Esophagus squamous epithelium (tissue), 5 donors: ENCODE data around the gene MTHFR. TPM values are rescaled to one million over a fixed set of nuclear protein-coding genes. Genes with fewer than 3 reads are reported as not detected.

Experiments
- DNase-seq: peaks from one replicate; lab custom pipeline; 2025; lab: John Stamatoyannopoulos, UW
- H3K27ac ChIP-seq, 4 donors: fragments of 200-600 bp; sonication (generic); one replicate each; pipeline ENCODE4 v1.5.1; 2016 to 2019; ENCODE audit warnings: mild to moderate bottlenecking in 1 of 4
- H3K27me3 ChIP-seq, 4 donors: fragments of 200-600 bp; sonication (generic); 1 replicate in 3 of 4; 2 replicates in 1 of 4; pipeline versions ENCODE4 v1.5.1 to v1.6.0; 2017 to 2021; ENCODE audit warnings: antibody characterized with exemption in 1 of 4
- H3K36me3 ChIP-seq, 3 donors: fragments of 200-600 bp; sonication (generic); one replicate each; pipeline ENCODE4 v1.5.1; 2016 to 2019
- H3K4me1 ChIP-seq, 3 donors: fragments of 200-600 bp; sonication (generic); one replicate each; pipeline ENCODE4 v1.5.1; 2017 to 2019
- H3K4me3 ChIP-seq, 4 donors: fragments of 200-600 bp; sonication (generic); 1 replicate in 3 of 4; 2 replicates in 1 of 4; pipeline ENCODE4 v1.5.1; 2016 to 2019; ENCODE audit warnings: mild to moderate bottlenecking in 2 of 4, moderate library complexity in 1 of 4
- H3K9me3 ChIP-seq, 3 donors: fragments of 200-600 bp; sonication (generic); one replicate each; pipeline ENCODE4 v1.5.1; 2016 to 2019
- CTCF ChIP-seq, 6 experiments: fragments of 450-650 bp in 4 of 6; fragments of 200-600 bp in 2 of 6; sonication (generic) in 2 of 6; IDR thresholded peaks; one replicate each; pipeline ENCODE4 v1.5.1; 2016 to 2019; ENCODE audit warnings: antibody characterized with exemption in 6 of 6, mild to moderate bottlenecking in 4 of 6, moderate library complexity in 4 of 6
- POLR2A ChIP-seq, 4 donors: fragments of 450-650 bp; IDR thresholded peaks; one replicate each; pipeline ENCODE4 v1.6.1; 2017; ENCODE audit warnings: antibody characterized with exemption in 4 of 4, mild to moderate bottlenecking in 4 of 4, moderate library complexity in 3 of 4
- WGBS, 2 donors: methylation state at CpG; one replicate each; pipeline ENCODE4 v1.1.5; 2018; 5-methylcytosine and 5-hydroxymethylcytosine counted together
- intact Hi-C: fragments of 100-400 bp; cut with DNase I; formaldehyde crosslinking; loops from one replicate; pipeline ENCODE4 v1.15.0; 2022
- total RNA-seq, 4 donors: library from RNA; depleted of rRNA; stranded (reverse); fragments of >200 nt; gene quantifications; one replicate each; pipeline ENCODE4 v1.1.0, GENCODE V29; 2016
- donor health status: DM: yes; HTN: yes; CAD: no.

MTHFR gene
- total RNA-seq, 4 donors from 2014 or later = 15.6 to 30.1 (median 25.4) TPM

- no peak for DNase-seq
- intact Hi-C loops = no loop called here
- Histone ChIP-seq H3K9me3 (no peaks in the 10 kb centered on the region), H3K27me3 (peaks cover 0 to 16% (median 0%) of the 10 kb centered on the region in 4 donors), H3K4me1 (no peaks in the 10 kb centered on the region), H3K4me3 (no peak overlapping the region), H3K36me3 (no peaks in the 10 kb centered on the region), H3K27ac (no peak overlapping the region)
- TF ChIP-seq POLR2A (IDR thresholded peaks at IDR 0.05) = no peak
- TF ChIP-seq CTCF (IDR thresholded peaks at IDR 0.05) = no peak
Measured at GRCh38 chr1:11770011-11770410, 35.8 kb downstream of the MTHFR start.

GRCh38 chr1:11769274-11769673 lies 36.5 kb downstream of the MTHFR start:
- Histone ChIP-seq H3K36me3 (no peaks in the 10 kb centered on the region), H3K9me3 (no peaks in the 10 kb centered on the region), H3K27ac (no peak overlapping the region), H3K4me1 (no peaks in the 10 kb centered on the region), H3K4me3 (no peak overlapping the region), H3K27me3 (peaks cover 0 to 16% (median 0%) of the 10 kb centered on the region in 4 donors)
- WGBS, 2 donors = 50 to 71% methylated on average over 3 to 4 of the region's 4 CpGs
- DNase-seq = no peak
- intact Hi-C loops = no loop called here
- no peak for TF ChIP-seq POLR2A (IDR thresholded peaks at IDR 0.05)
- TF ChIP-seq CTCF (IDR thresholded peaks at IDR 0.05) = no peak

GRCh38 chr1:11768821-11769220 lies 36.9 kb downstream of the MTHFR start:
- Histone ChIP-seq H3K4me1 (peaks cover 0 to 4% (median 0%) of the 10 kb centered on the region in 3 donors), H3K27ac (no peak overlapping the region), H3K4me3 (no peak overlapping the region), H3K27me3 (peaks cover 0 to 18% (median 0%) of the 10 kb centered on the region in 4 donors), H3K36me3 (no peaks in the 10 kb centered on the region), H3K9me3 (no peaks in the 10 kb centered on the region)
- intact Hi-C loops = no loop called here
- DNase-seq = no peak
- TF ChIP-seq CTCF (IDR thresholded peaks at IDR 0.05) = no peak
- TF ChIP-seq POLR2A (IDR thresholded peaks at IDR 0.05) = no peak
- WGBS, 2 donors = 0 to 40% methylated on average over 1 to 2 of the region's 4 CpGs

GRCh38 chr1:11767922-11768704 lies 37.7 kb downstream of the MTHFR start:
- H3K9me3 ChIP-seq = no peaks in the 10 kb centered on the region
- intact Hi-C loops = no loop called here
- peaks cover 0 to 4% (median 0%) of the 10 kb centered on the region in 3 donors for H3K4me1 ChIP-seq
- WGBS, 2 donors = 69 to 94% methylated on average over 7 of the region's 16 CpGs
- no peak overlapping the region for H3K27ac ChIP-seq
- H3K27me3 ChIP-seq = peaks cover 0 to 22% (median 0%) of the 10 kb centered on the region in 4 donors
- no peak for DNase-seq
- no peaks in the 10 kb centered on the region for H3K36me3 ChIP-seq
- TF ChIP-seq POLR2A (IDR thresholded peaks at IDR 0.05) = no peak
- no peak for TF ChIP-seq CTCF (IDR thresholded peaks at IDR 0.05)
- no peak overlapping the region for H3K4me3 ChIP-seq

- no peak for DNase-seq
- H3K9me3 ChIP-seq = no peaks in the 10 kb centered on the region
- intact Hi-C loops = no loop called here
- 90% methylated on average over 3 of the region's 14 CpGs; no CpG with 5 or more reads in 1 of the 2 donors for WGBS, 2 donors
- H3K27ac ChIP-seq = no peak overlapping the region
- TF ChIP-seq POLR2A (IDR thresholded peaks at IDR 0.05) (no peak), CTCF (IDR thresholded peaks at IDR 0.05) (no peak)
- H3K4me1 ChIP-seq = peaks cover 0 to 11% (median 4%) of the 10 kb centered on the region in 3 donors
- peaks cover 0 to 39% (median 6%) of the 10 kb centered on the region in 4 donors for H3K27me3 ChIP-seq
- no peaks in the 10 kb centered on the region for H3K36me3 ChIP-seq
- H3K4me3 ChIP-seq = no peak overlapping the region
Measured at GRCh38 chr1:11766429-11766776, 39.4 kb downstream of the MTHFR start.
